NT2/D1 (cell line): ENCODE results near the gene DIDO1.

Source experiments
- DNase-seq: peaks from one replicate; pipeline ENCODE4 v3.0.0-alpha.2; 2011; ENCODE audit warnings: low read depth, low spot score
- H3K27me3 ChIP-seq: 2 replicates; pipeline ENCODE4 v1.6.0; 2011; ENCODE audit warnings: mild to moderate bottlenecking; ENCODE audit not compliant: insufficient read length, insufficient read depth
- H3K36me3 ChIP-seq: 2 replicates; pipeline ENCODE4 v1.6.1; 2011; ENCODE audit warnings: mild to moderate bottlenecking, low read length, mixed read lengths; ENCODE audit not compliant: insufficient read depth, insufficient read length
- H3K4me1 ChIP-seq: 2 replicates; pipeline ENCODE4 v1.5.1; 2011; ENCODE audit not compliant: insufficient read depth, insufficient read length
- H3K4me3 ChIP-seq: 2 replicates; pipeline ENCODE4 v1.5.1; 2011; ENCODE audit warnings: low read depth; ENCODE audit not compliant: insufficient read length
- H3K9ac ChIP-seq: 2 replicates; pipeline ENCODE4 v1.6.0; 2011; ENCODE audit warnings: low read depth; ENCODE audit not compliant: insufficient read length
- H3K9me3 ChIP-seq: 2 replicates; pipeline ENCODE4 v1.5.1; 2011; ENCODE audit warnings: mild to moderate bottlenecking, low read length; ENCODE audit not compliant: insufficient read depth
- SUZ12 ChIP-seq: IDR thresholded peaks from 2 replicates; pipeline ENCODE4 v1.6.1; 2011; ENCODE audit not compliant: insufficient read length, insufficient read depth; ENCODE audit errors: extremely low read depth
- YY1 ChIP-seq: IDR thresholded peaks from 2 replicates; pipeline ENCODE4 v1.6.1; 2011; ENCODE audit not compliant: insufficient read length, insufficient read depth
- ZNF274 ChIP-seq: IDR thresholded peaks from 2 replicates; pipeline ENCODE4 v1.6.1; 2011; ENCODE audit warnings: mild to moderate bottlenecking, low read depth, low read length

DIDO1 gene

DNA sequence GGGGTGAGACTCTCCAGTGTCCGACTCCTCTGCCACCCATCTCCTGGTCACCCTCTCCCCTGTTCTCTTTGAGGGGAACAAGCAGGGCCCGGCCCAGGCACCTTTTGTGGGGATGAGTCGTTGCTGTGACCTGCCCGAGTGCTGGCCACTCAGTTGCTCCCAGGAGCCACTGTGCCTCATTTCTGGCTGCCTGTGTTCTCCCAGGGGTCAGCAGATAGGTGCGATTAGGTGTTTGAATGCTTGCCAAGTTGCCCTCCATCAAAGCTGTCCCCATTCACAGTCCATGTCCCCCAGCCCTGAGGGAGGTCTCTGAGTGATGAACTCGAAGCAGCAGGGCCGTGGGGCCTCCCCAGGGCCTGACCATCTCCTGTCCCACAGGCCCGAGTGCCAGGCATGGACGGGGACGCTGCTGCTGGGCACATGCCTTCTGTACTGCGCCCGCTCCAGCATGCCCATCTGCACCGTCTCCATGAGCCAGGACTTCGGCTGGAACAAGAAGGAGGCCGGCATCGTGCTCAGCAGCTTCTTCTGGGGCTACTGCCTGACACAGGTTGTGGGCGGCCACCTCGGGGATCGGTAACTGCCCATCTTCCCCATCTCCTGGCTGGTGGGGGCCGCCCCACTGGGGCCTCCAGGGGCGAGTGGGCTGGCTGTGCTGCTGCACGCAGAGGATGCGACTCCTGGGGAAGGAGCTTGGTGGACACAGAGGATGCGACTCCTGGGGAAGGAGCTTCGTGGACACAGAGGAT lies 30.3 kb upstream of the DIDO1 start:
- no peak for TF ChIP-seq YY1
- TF ChIP-seq SUZ12: no peak
- TF ChIP-seq ZNF274: no peak
- H3K9ac ChIP-seq: no peak overlapping the region
- H3K4me1 ChIP-seq: peaks cover 39% of the 10 kb centered on the region
- no peaks in the 10 kb centered on the region for H3K27me3 ChIP-seq
- no peak overlapping the region for H3K4me3 ChIP-seq
- DNase-seq: no peak
- no peaks in the 10 kb centered on the region for H3K9me3 ChIP-seq
- H3K36me3 ChIP-seq: peaks cover 1% of the 10 kb centered on the region

GRCh38 chr20:62955519-62956386 lies 29.4 kb upstream of the DIDO1 start:
- TF ChIP-seq SUZ12: no peak
- no peak for TF ChIP-seq ZNF274
- TF ChIP-seq YY1: no peak
- H3K9ac ChIP-seq: peak overlapping the region; percentile 34
- no peaks in the 10 kb centered on the region for H3K27me3 ChIP-seq
- no peaks in the 10 kb centered on the region for H3K9me3 ChIP-seq
- peaks cover 9% of the 10 kb centered on the region for H3K36me3 ChIP-seq
- H3K4me3 ChIP-seq: no peak overlapping the region
- no peak for DNase-seq
- H3K4me1 ChIP-seq: peaks cover 39% of the 10 kb centered on the region

- Histone ChIP-seq H3K4me1 (peaks cover 37% of the 10 kb centered on the region), H3K36me3 (peaks cover 26% of the 10 kb centered on the region), H3K9me3 (peaks cover 1% of the 10 kb centered on the region; the same call in 1 of the 2 replicates), H3K9ac (peak overlapping the region; percentile 81), H3K27me3 (no peaks in the 10 kb centered on the region), H3K4me3 (peak overlapping the region; percentile 22)
- TF ChIP-seq SUZ12 (no peak), YY1 (no peak), ZNF274 (no peak)
- DNase-seq: no peak
Measured at GRCh38 chr20:62953839-62954703, 27.8 kb upstream of the DIDO1 start.

- H3K4me3 ChIP-seq: peak overlapping the region; percentile 22
- peaks cover 9% of the 10 kb centered on the region; the same call in 1 of the 2 replicates for H3K9me3 ChIP-seq
- peaks cover 34% of the 10 kb centered on the region for H3K36me3 ChIP-seq
- DNase-seq: no peak
- H3K27me3 ChIP-seq: no peaks in the 10 kb centered on the region
- peak overlapping the region; percentile 81 for H3K9ac ChIP-seq
- TF ChIP-seq SUZ12: no peak
- no peak for TF ChIP-seq ZNF274
- TF ChIP-seq YY1: no peak
- H3K4me1 ChIP-seq: peaks cover 28% of the 10 kb centered on the region
Measured at GRCh38 chr20:62952968-62953838, 26.9 kb upstream of the DIDO1 start.

- Histone ChIP-seq H3K9me3 (peaks cover 9% of the 10 kb centered on the region; the same call in 1 of the 2 replicates), H3K27me3 (no peaks in the 10 kb centered on the region), H3K4me3 (peak within 1 kb of the TSS; percentile 22), H3K36me3 (peaks cover 42% of the 10 kb centered on the region), H3K9ac (peak within 1 kb of the TSS; percentile 81), H3K4me1 (peaks cover 23% of the 10 kb centered on the region)
- TF ChIP-seq ZNF274: no peak
- TF ChIP-seq YY1: no peak
- TF ChIP-seq SUZ12: no peak
- no peak for DNase-seq
Measured at GRCh38 chr20:62952373-62952967, 26.2 kb upstream of the DIDO1 start, which contains the start of gene SLC17A9. Gene SLC17A9, plus strand, starts transcription at chr20:62952709. Its CDS starts 122 bp downstream, at chr20:62952831.

DNA sequence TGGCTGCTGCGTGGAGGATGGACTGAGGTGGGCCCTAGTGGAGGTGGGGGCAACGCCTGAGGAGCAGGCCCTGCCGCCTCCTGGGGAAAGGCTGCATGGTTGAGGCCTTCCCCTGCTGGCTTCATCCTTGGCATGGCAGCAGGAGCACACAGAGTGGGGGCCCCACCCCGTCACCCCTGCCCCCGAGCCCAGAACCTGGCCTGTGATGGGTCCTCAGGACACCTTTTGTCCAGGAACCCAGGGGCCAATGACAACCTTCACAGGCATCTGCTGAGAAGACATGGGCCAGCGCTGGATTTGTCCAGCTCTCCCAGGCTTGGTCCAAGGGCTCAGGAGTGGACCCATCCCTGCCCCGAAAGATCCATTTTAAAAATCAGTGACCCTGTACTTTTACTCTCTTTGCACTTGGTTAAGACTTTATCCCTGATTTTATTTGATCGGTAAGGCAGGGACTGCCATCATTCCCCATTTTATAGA lies 25.6 kb upstream of the DIDO1 start:
- DNase-seq: no peak
- Histone ChIP-seq H3K4me1 (peaks cover 23% of the 10 kb centered on the region), H3K27me3 (no peaks in the 10 kb centered on the region), H3K4me3 (no peak overlapping the region), H3K9me3 (peaks cover 9% of the 10 kb centered on the region; the same call in 1 of the 2 replicates), H3K36me3 (peaks cover 47% of the 10 kb centered on the region), H3K9ac (no peak overlapping the region)
- no peak for TF ChIP-seq ZNF274
- TF ChIP-seq SUZ12: no peak
- TF ChIP-seq YY1: no peak
